GM23338 (cell line): ENCODE data around the gene PKD1. TPM values are rescaled to one million over a fixed set of nuclear protein-coding genes. Genes with fewer than 3 reads are reported as not detected.

Experiments
- ATAC-seq: fragments of 200-7000 bp; cut with Tn5 transposase; 3 replicates; pipeline ENCODE4 v1.9.1; 2020
- DNase-seq: peaks from one replicate; pipeline ENCODE4 v3.0.0-alpha.2; 2015; ENCODE audit warnings: low spot score
- H2AFZ ChIP-seq: fragments of 200-600 bp; sonication (generic); 2 replicates; pipeline ENCODE4 v1.8.0; 2016; ENCODE audit warnings: antibody characterized with exemption, mild to moderate bottlenecking, moderate library complexity
- H3F3A ChIP-seq: fragments of 200-600 bp; sonication (generic); replicated peaks from 2 replicates; pipeline ENCODE4 v1.8.0; 2017; ENCODE audit warnings: antibody characterized with exemption, mixed run types, low read depth
- H3K27ac ChIP-seq: fragments of 200-600 bp; sonication (generic); 2 replicates; pipeline ENCODE4 v1.6.1; 2016; ENCODE audit warnings: low read depth
- H3K27me3 ChIP-seq: fragments of 200-600 bp; sonication (generic); 2 replicates; pipeline ENCODE4 v1.8.0; 2016; ENCODE audit warnings: mild to moderate bottlenecking, mixed run types, moderate library complexity; ENCODE audit not compliant: insufficient read depth
- H3K36me3 ChIP-seq: fragments of 200-600 bp; sonication (generic); 2 replicates; pipeline ENCODE4 v1.8.0; 2016; ENCODE audit warnings: mild to moderate bottlenecking; ENCODE audit not compliant: insufficient read depth
- H3K4me1 ChIP-seq: fragments of 200-600 bp; sonication (generic); 2 replicates; pipeline ENCODE4 v1.8.0; 2016; ENCODE audit warnings: mild to moderate bottlenecking, moderate library complexity; ENCODE audit not compliant: insufficient read depth
- H3K4me2 ChIP-seq: fragments of 200-600 bp; sonication (generic); 2 replicates; pipeline ENCODE4 v1.7.1; 2017; ENCODE audit warnings: mixed run types
- H3K4me3 ChIP-seq: fragments of 200-600 bp; sonication (generic); 2 replicates; pipeline ENCODE4 v1.6.1; 2016; ENCODE audit warnings: mixed run types
- H3K79me2 ChIP-seq: fragments of 200-600 bp; sonication (generic); replicated peaks from 2 replicates; pipeline ENCODE4 v1.8.0; 2017; ENCODE audit warnings: mild to moderate bottlenecking; ENCODE audit not compliant: insufficient read depth
- H3K9me2 ChIP-seq: fragments of 200-600 bp; sonication (generic); 2 replicates; pipeline ENCODE4 v1.8.0; 2017; ENCODE audit not compliant: insufficient read depth
- H4K20me1 ChIP-seq: fragments of 200-600 bp; sonication (generic); replicated peaks from 2 replicates; pipeline ENCODE4 v1.8.0; 2017; ENCODE audit warnings: mild to moderate bottlenecking; ENCODE audit not compliant: insufficient read depth
- H3K27ac Mint-ChIP-seq: 2 replicates; pipeline ENCODE4 v1.8.0; 2020; ENCODE audit warnings: inconsistent platforms, mild to moderate bottlenecking, moderate library complexity, mixed read lengths
- H3K27me3 Mint-ChIP-seq: 3 replicates; pipeline ENCODE4 v1.8.0; 2022; ENCODE audit warnings: low read depth, mild to moderate bottlenecking, moderate library complexity, mixed read lengths, inconsistent platforms; ENCODE audit not compliant: insufficient read depth, poor library complexity
- H3K36me3 Mint-ChIP-seq: 3 replicates; pipeline ENCODE4 v1.8.0; 2021; ENCODE audit warnings: low read depth, mild to moderate bottlenecking, inconsistent platforms, moderate library complexity, mixed read lengths
- H3K4me1 Mint-ChIP-seq: 3 replicates; pipeline ENCODE4 v1.8.0; 2020; ENCODE audit warnings: mild to moderate bottlenecking, inconsistent platforms, mixed read lengths
- H3K4me3 Mint-ChIP-seq: 3 replicates; pipeline ENCODE4 v1.8.0; 2021; ENCODE audit warnings: moderate library complexity, mild to moderate bottlenecking, inconsistent platforms, mixed read lengths
- H3K9me3 Mint-ChIP-seq: 3 replicates; pipeline ENCODE4 v1.8.0; 2020; ENCODE audit warnings: moderate library complexity, mild to moderate bottlenecking, inconsistent platforms, mixed read lengths
- CREB1 ChIP-seq: fragments of 250-450 bp; sonication (Bioruptor Pico); IDR thresholded peaks from 2 replicates; pipeline ENCODE4 v1.5.0; 2020; ENCODE audit warnings: low read depth, mild to moderate bottlenecking, moderate library complexity
- CTCF ChIP-seq, 2 experiments: fragments of 200-600 bp in 1 of 2; sonication (generic) in 1 of 2; conservative IDR thresholded peaks; 2 replicates each; pipeline versions ENCODE4 v1.5.1 to v1.6.1; 2016 to 2017; ENCODE audit warnings: antibody characterized with exemption in 2 of 2, low read depth in 2 of 2, mild to moderate bottlenecking in 2 of 2, moderate library complexity in 1 of 2
- EZH2 ChIP-seq: fragments of 200-600 bp; sonication (generic); IDR thresholded peaks from one replicate; pipeline ENCODE4 v1.8.0; 2017; ENCODE audit warnings: antibody characterized with exemption, mild to moderate bottlenecking, low read depth; ENCODE audit not compliant: unreplicated experiment
- EZH2phosphoT487 ChIP-seq: fragments of 200-600 bp; sonication (generic); IDR thresholded peaks from one replicate; pipeline ENCODE4 v1.8.1; 2018; ENCODE audit warnings: antibody characterized with exemption; ENCODE audit not compliant: unreplicated experiment
- JUNB ChIP-seq: IDR thresholded peaks from one replicate; pipeline ENCODE4 v1.6.1; 2016; ENCODE audit warnings: antibody characterized with exemption; ENCODE audit not compliant: unreplicated experiment
- NANOG ChIP-seq: IDR thresholded peaks from 2 replicates; pipeline ENCODE4 v1.6.1; 2016; ENCODE audit warnings: antibody characterized with exemption, borderline replicate concordance
- POLR2AphosphoS5 ChIP-seq: IDR thresholded peaks from 2 replicates; pipeline ENCODE4 v1.6.1; 2016; ENCODE audit warnings: antibody characterized with exemption, low read depth
- STAT1 ChIP-seq: IDR thresholded peaks from one replicate; pipeline ENCODE4 v1.6.1; 2016; ENCODE audit warnings: antibody characterized with exemption; ENCODE audit not compliant: unreplicated experiment
- ZNF114 ChIP-seq: fragments of 250-450 bp; sonication (Bioruptor Pico); IDR thresholded peaks from 2 replicates; pipeline ENCODE4 v1.5.0; 2020; ENCODE audit warnings: mild to moderate bottlenecking, moderate library complexity
- ZNF331 ChIP-seq: fragments of 250-450 bp; sonication (Bioruptor Pico); IDR thresholded peaks from 2 replicates; pipeline ENCODE4 v1.5.0; 2020; ENCODE audit warnings: low read depth, mild to moderate bottlenecking, moderate library complexity
- ZNF462 ChIP-seq: fragments of 250-450 bp; sonication (Bioruptor Pico); IDR thresholded peaks from 2 replicates; pipeline ENCODE4 v1.5.0; 2020; ENCODE audit warnings: mild to moderate bottlenecking, moderate library complexity
- polyA plus RNA-seq: library from polyadenylated mRNA; unstranded; fragments of >200 nt; fragmentation: Nextera tagmentation; extraction: Ambion mirVana; gene quantifications from 2 replicates; pipeline ENCODE4 v1.2.1, GENCODE V29; 2016
- total RNA-seq: library from RNA; depleted of rRNA; stranded (reverse); fragments of >200 nt; shearing (Covaris generic); gene quantifications from 2 replicates; pipeline ENCODE4 v1.2.3, GENCODE V29; 2014
- TF ChIP-seq, protein P1 (sequence below): IDR thresholded peaks from one replicate; pipeline ENCODE4 v1.6.1; 2018; ENCODE audit warnings: antibody characterized with exemption; ENCODE audit not compliant: unreplicated experiment
- TF ChIP-seq, protein P2 (sequence below): IDR thresholded peaks from 2 replicates; pipeline ENCODE4 v1.6.1; 2016; ENCODE audit warnings: antibody characterized with exemption

Gene PKD1
- total and polyA plus RNA-seq, 2 experiments from 2014 or later, result 21.1 to 107 TPM

- no peak overlapping the region for H3K4me2 ChIP-seq
- H3K4me1 Mint-ChIP-seq, result no peaks in the 10 kb centered on the region
- DNase-seq (no peak), ATAC-seq (no peak)
- H3K27ac ChIP-seq, result no peak overlapping the region
- H4K20me1 ChIP-seq, result no peaks in the 10 kb centered on the region; the same call in 1 of the 2 replicates
- H3F3A ChIP-seq, result peaks cover 12% of the 10 kb centered on the region; the same call in 1 of the 2 replicates
- no peaks in the 10 kb centered on the region for H3K36me3 ChIP-seq
- no peak overlapping the region for H2AFZ ChIP-seq
- no peaks in the 10 kb centered on the region for H3K79me2 ChIP-seq
- peaks cover 4% of the 10 kb centered on the region; the same call in 1 of the 2 replicates for H3K4me1 ChIP-seq
- peaks cover 14% of the 10 kb centered on the region for H3K27me3 Mint-ChIP-seq
- no peak overlapping the region; the same call in 2 of the 3 replicates for H3K4me3 Mint-ChIP-seq
- peaks cover 3% of the 10 kb centered on the region; the same call in 1 of the 3 replicates for H3K36me3 Mint-ChIP-seq
- H3K9me2 ChIP-seq, result no peaks in the 10 kb centered on the region
- no peaks in the 10 kb centered on the region for H3K9me3 Mint-ChIP-seq
- TF ChIP-seq POLR2AphosphoS5, result no peak
- TF ChIP-seq EZH2, result no peak
- TF ChIP-seq, protein P1, sequence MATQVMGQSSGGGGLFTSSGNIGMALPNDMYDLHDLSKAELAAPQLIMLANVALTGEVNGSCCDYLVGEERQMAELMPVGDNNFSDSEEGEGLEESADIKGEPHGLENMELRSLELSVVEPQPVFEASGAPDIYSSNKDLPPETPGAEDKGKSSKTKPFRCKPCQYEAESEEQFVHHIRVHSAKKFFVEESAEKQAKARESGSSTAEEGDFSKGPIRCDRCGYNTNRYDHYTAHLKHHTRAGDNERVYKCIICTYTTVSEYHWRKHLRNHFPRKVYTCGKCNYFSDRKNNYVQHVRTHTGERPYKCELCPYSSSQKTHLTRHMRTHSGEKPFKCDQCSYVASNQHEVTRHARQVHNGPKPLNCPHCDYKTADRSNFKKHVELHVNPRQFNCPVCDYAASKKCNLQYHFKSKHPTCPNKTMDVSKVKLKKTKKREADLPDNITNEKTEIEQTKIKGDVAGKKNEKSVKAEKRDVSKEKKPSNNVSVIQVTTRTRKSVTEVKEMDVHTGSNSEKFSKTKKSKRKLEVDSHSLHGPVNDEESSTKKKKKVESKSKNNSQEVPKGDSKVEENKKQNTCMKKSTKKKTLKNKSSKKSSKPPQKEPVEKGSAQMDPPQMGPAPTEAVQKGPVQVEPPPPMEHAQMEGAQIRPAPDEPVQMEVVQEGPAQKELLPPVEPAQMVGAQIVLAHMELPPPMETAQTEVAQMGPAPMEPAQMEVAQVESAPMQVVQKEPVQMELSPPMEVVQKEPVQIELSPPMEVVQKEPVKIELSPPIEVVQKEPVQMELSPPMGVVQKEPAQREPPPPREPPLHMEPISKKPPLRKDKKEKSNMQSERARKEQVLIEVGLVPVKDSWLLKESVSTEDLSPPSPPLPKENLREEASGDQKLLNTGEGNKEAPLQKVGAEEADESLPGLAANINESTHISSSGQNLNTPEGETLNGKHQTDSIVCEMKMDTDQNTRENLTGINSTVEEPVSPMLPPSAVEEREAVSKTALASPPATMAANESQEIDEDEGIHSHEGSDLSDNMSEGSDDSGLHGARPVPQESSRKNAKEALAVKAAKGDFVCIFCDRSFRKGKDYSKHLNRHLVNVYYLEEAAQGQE, result no peak
- no peak for TF ChIP-seq CTCF (conservative IDR thresholded peaks at IDR 0.05; ENCODE audit: low read depth in 2 of 2)
- no peak for TF ChIP-seq NANOG
- TF ChIP-seq ZNF114 (CRISPR knock-in tag), result no peak
- TF ChIP-seq, protein P2, sequence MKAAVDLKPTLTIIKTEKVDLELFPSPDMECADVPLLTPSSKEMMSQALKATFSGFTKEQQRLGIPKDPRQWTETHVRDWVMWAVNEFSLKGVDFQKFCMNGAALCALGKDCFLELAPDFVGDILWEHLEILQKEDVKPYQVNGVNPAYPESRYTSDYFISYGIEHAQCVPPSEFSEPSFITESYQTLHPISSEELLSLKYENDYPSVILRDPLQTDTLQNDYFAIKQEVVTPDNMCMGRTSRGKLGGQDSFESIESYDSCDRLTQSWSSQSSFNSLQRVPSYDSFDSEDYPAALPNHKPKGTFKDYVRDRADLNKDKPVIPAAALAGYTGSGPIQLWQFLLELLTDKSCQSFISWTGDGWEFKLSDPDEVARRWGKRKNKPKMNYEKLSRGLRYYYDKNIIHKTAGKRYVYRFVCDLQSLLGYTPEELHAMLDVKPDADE, result no peak
- TF ChIP-seq JUNB, result no peak
- TF ChIP-seq CREB1 (CRISPR knock-in tag), result no peak
- no peak for TF ChIP-seq ZNF331 (CRISPR knock-in tag)
- no peak for TF ChIP-seq EZH2phosphoT487
- no peak for TF ChIP-seq ZNF462
- TF ChIP-seq STAT1, result no peak
- H3K27ac Mint-ChIP-seq, result no peak overlapping the region
- H3K27me3 ChIP-seq, result no peaks in the 10 kb centered on the region
- no peak overlapping the region for H3K4me3 ChIP-seq
These were observed 46.8 kb downstream of the PKD1 start for GRCh38 chr16:2088759-2089358.
